GM19193 (cell line): ENCODE results near the gene SUSD2.

Source experiments
- POLR2A ChIP-seq: IDR thresholded peaks from 4 replicates; pipeline ENCODE4 v1.6.1; 2011; ENCODE audit not compliant: insufficient read depth, insufficient read length; ENCODE audit errors: extremely low read depth

SUSD2 gene

DNA sequence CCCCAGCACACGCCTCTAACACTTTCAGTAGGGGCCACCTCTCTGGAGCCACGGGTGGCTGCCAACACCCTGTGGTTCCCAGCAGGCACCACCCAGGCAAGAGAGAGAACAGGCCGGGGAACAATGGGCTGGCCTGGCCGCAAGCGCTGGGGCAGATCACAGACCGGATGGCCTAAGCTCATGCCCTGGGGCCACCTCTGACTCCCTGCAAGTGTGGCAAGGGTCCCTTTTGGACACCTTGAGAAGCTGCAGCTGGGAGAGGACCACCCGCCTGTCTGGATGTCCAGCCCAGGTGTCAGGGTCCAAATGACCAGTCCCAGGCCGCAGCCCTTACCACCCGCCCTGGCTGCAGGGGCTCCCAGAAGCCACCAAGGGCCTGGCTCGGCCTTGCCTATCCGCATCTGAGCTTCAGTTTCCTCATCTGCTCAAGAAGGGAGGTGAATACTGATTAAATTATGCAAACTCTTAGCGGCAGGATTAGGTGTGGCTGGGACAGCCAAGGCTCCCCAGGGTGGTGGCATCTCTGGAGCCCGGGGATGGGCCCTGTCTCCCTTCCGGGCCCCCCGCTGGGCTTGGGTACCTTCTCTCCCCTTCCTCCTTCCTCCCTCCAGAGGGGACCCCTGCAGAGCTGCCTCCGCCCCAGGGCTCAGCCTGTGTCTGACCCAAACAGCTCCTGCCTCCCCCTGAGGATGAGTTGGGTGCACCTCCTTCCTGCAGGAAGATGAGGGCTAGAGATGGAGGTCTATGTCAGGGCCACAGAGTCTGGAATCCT lies 785 bp upstream of the SUSD2 start:
- TF ChIP-seq POLR2A, result no peak

DNA sequence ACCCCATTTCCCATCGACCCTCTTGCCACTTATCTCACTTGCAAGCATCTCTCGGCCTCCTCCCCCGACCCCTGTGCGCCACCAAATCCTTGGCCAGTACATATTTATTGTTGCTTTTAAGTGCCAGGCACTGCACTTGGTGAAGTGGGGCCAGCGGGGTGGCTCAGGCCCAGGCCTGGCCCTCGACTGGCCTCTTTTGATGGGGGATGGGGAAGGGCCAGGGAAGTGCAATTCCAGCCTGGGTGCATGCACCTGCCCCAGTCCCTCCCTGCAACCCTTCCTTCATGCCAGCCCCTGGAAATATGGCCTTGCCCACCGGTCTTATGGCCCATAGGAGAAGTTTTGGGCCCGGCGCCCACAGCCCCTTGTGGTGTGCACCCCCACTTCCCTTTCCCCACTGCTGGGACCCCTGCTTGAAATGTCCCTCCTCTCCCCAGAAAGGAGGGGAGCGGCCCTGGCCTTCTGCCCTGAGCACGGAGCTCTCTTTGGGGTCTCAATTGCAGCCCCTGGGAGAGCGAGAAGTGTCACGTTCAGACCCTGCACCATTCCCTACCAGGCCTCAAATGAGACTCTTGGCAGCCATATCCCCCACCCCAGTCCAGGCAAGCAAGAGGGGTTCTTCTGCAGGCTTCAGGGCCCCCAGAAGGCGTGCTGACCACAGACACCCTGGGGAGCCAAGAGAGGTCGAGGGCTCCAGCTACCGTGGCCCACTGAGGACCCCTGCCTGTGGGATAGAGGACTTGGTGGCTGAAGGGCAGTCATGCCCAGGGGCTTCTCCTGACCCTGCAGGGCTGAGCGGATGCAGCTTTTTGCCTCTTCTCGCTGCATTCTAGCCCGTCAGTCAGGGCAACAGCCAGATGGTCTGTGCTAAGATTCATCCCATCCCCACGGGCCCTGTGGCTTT lies 961 bp downstream of the SUSD2 start:
- no peak for TF ChIP-seq POLR2A

DNA sequence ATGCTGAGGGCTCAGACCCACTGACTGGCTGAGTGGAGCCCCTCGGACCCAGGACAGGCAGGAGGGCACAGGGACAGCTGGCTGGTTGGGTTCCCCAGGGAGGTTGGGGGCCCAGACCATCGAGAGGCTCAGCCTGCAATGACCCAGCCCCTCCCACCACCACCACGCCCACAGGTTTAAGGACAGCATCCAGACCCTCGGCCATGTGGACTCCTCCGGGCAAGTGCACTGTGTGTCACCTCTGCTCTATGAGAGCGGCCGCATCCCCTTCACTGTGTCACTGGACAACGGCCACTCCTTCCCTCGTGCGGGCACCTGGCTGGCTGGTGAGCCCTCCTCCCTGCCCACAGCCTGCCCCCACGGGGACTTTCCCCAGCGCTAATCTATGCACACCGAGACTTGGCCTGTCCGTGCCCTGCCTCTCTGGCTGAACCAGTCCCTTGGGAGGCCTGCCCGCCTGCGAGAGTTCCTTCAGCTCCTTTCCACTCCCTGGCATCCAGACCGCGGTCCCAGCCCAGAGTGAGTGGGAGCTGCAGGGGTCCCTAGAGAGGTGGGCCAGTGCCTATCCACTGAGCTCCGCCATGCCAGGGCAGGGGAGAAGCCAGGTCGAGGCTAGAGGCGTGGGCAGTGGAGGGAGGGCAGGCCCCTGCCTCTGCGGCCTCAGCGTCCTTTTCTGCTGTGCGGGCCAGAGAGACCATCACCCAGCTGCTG lies 2.2 kb downstream of the SUSD2 start:
- TF ChIP-seq POLR2A, result no peak

DNA sequence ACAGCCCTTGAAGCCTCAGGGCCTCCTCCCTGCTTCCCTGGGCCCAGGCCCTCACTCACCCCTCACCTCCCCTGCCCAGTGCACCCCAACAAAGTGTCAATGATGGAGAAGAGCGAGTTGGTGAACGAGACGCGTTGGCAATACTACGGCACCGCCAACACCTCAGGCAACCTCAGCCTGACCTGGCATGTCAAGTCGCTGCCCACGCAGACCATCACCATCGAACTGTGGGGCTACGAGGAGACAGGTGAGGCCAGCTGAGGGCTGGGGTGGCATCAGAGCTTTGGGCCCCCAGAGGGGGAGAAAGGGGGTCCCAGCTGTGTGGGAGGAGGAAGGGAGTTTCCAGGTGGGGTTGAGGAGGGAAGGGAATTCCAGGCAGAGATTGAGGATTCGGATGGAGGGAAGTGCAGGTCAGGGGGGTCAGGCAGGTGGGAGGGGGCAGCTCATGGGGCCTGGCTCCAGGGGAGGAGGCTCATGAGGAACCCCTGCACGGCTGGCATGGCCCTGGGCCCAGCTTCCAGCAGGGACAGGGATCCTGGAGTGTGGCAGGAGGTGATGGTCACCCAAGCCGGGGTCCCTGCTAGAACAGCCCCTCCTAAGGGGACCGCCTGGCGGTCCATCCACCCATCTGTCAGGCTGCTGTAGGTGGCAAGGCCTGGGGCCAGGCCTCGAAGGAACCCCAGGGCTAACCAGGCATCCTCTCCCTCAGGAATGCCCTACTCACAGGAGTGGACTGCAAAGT lies 2.9 kb downstream of the SUSD2 start:
- no peak for TF ChIP-seq POLR2A

DNA sequence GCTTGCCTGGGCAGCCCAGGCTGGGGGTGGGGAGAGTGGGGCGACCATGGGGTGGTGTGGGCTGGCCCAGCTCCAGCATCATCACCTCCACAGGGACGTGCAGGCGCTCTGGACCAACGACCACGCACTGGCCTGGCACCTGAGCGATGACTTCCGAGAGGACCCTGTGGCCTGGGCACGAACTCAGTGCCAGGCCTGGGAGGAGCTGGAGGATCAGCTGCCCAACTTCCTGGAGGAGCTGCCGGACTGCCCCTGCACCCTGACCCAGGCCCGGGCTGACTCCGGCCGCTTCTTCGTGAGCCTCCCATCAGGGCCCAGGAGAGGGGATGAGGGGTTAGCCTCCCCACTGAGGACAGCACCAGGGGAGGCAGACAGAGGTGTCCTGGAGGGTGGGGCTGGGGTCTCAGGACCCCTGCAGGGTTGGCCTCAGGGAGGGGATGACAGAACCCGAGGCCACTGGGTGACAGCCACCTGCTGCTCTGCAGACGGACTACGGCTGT lies 3.8 kb downstream of the SUSD2 start:
- TF ChIP-seq POLR2A, result no peak

DNA sequence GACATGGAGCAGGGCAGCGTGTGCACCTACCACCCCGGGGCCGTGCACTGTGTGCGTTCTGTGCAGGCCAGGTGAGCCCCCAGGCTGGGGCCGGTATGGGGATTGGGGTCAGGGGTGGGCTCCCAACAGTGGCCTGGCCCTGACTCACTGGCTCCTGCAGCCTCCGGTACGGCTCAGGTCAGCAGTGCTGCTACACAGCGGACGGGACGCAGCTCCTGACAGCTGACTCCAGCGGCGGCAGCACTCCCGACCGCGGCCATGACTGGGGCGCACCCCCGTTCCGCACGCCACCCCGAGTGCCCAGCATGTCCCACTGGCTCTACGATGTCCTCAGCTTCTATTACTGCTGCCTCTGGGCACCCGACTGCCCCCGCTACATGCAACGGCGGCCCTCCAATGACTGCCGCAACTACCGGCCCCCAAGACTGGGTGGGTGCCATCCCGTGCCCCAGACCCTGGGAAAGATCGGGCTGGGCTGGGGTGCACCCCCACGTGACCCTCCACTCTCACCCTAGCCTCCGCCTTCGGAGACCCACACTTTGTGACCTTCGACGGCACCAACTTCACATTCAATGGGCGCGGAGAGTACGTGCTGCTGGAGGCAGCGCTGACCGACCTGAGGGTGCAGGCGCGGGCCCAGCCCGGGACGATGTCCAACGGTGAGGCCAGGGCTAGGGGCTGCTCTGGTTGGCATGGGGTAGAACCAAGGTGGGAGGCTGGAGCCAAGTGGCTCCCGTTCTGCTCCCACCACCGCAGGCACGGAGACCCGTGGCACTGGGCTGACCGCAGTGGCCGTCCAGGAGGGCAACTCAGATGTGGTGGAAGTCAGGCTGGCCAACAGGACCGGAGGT lies 4.4 kb downstream of the SUSD2 start:
- TF ChIP-seq POLR2A, result no peak

DNA sequence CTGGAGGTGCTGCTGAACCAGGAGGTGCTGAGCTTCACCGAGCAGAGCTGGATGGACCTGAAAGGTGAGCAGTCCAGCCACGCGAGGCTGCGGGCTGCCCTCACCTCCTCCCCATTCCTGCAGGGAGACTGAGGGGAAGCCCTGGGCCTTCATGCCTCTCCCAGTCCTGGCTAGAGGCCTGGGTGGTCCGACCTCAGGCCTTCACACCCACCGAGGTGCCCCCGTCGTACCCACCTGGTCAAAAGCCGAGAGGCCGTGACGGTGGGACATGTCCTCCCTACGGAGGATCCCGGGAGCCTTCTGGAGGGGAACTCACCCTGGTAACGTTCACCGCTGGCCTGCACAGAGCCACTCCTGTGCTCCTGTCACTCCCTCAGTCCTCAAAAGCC lies 5.1 kb downstream of the SUSD2 start:
- no peak for TF ChIP-seq POLR2A

DNA sequence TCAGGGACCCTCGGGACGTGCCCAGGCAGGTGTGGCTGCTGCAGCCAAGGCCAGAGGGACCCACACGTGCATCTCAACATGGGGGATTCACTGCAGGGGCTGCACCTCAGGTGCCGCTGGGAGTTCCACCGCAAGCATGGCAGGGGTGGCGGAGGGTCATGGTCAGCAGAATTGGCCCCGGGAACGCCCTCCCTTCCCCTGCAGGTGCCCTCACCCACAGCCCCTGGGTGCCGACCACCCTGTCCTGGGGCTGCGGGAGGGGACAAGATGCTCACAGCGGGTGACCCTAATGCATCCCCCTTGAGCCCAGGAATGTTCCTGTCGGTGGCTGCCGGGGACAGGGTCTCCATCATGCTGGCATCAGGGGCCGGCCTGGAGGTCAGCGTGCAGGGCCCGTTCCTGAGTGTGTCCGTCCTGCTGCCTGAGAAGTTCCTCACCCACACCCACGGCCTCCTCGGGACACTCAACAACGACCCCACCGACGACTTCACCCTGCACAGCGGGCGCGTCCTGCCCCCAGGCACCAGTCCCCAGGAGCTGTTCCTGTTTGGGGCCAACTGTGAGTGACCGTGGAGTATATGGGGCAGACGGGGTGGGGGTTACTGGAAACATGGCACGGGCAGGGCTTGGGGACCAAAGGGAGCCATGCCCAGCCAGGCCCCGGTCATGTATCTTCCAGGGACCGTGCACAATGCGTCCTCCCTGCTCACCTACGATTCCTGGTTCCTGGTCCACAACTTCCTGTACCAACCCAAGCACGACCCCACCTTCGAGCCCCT lies 5.8 kb downstream of the SUSD2 start:
- TF ChIP-seq POLR2A, result no peak

DNA sequence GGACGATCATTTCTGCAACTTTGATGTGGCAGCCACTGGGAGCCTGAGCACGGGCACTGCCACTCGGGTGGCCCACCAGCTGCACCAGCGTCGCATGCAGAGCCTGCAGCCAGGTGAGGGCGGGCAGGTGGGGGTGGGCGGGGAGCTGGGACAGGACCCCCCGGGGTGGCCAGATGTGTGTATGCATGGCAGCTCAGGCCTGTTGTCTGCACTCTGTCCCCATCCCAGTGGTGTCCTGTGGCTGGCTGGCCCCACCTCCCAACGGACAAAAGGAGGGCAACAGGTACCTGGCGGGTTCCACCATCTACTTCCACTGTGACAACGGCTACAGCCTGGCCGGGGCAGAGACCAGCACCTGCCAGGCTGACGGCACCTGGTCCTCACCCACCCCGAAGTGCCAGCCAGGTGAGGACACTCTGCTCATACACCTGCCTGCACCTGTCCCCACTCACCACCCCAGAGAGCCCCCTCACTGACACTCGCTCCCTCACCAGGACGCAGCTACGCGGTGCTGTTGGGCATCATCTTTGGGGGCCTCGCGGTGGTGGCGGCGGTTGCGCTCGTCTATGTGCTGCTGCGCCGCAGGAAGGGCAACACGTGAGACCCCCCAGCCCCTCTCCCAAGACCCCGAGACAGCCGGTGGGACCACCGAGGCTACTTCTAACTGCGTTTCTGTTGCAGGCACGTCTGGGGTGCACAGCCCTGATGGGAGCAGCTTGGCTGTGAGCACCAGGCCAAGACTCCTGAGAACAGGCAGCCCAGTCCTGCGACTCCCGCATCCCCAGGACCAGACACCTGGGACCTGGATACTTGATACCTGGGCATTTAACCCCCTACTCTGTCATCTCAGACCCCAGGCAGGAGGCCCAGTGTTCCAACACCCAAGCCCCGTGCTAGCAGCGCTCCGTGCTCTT lies 6.7 kb downstream of the SUSD2 start:
- TF ChIP-seq POLR2A, result no peak

DNA sequence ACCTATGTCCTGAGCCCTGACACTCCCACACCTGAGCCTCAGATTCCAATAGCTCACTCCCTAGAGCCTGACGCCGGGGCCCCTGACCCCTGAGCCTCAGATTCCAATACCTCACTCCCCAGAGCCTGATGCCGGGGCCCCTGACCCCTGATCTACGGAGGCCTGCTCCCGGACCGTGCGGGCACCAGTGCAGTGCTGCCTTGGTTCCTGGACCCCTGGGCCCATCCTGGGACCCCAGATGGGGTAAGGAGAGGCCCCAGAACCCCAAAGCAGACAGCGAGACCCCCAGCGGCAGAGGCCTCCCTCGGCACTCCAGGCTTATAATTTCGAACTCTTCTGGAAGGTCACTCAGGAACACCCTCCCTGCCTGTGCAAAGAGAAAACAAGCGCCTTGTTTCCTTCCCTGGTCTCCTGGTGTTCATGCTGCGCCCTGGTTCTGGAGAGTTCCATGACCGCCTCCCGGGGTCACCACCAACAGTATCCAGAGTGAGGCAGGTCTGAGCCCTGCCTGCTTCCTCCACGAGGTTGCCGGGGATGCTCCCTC lies 7.5 kb downstream of the SUSD2 start:
- TF ChIP-seq POLR2A, result no peak

DNA sequence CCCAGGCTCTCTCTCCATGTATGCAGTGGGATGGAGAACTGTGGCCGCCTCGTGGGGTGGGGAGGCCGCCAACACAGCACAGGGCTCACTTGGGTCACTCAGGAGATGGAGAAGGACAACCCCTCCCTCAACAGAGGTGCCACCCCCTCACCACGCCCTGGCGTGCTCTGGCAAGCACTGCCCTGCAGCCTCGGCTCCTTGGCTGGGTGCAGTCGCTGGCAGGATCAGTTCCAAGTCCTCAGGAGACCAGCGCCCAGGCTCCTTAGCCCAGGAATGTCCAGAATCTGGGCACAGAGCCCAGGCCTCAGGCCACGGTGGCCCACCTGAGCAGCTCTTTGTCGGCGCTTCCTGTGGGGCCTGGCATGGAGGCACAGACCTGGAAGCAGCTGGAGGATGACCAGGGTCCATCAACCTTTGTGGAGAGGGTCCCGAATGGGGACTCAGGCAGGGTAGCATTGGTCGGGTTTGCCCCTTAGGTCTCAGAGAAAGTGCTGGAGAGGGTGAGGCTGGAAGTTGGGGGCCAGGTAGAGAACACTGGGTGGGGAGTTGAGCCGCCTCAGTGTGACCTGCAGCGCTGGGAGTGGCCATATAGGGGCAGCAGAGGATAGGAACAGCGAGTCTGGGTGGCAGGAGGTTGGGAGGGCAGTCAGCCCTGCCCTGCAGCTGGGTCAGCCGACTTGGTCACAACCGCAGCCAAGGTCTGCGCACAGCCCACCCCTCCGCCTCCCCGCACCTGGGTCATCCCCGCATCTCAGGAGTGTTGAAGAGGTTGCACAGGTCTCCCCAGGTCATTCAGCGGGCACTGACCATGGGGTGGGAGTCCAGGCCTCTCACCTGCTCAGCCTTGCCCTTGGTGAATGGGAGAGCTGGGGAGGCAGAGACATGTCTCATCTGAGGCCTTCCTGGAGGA lies 8.2 kb downstream of the SUSD2 start:
- no peak for TF ChIP-seq POLR2A
